ENCODE results near the gene EIF4H. TPM values are rescaled to one million over a fixed set of nuclear protein-coding genes. Genes with fewer than 3 reads are reported as not detected.

The EIF4H gene
- total RNA-seq, 1 donor from 2014 or later: 188 TPM

DNA sequence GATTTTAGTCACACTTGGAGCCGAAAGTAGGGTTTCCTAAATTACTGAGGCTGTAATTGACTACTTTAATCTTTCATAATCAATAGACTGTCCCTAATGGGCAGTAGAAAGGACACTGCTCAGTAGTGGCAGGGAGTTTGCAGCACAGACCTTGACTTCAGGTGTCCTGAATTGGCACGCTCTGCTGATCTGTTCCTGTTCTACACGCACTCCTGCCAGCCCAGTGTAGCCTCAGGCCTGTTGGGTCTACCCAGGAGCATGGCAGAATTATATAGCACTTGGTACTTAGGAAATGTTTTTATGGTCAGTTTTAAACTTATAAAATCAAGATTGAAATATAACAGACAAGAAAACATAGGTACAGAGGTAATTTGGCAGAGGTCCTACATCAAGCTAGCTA is 9.0 kb downstream of the EIF4H start:
- no peak overlapping the region for H3K4me3 ChIP-seq (ENCODE audit: low read length in 3 of 3)
- peaks cover 68 to 90% (median 85%) of the 10 kb centered on the region in 3 donors for H3K4me1 ChIP-seq (ENCODE audit: control insufficient read depth in 3 of 3, insufficient read depth in 3 of 3, low read length in 3 of 3)
- H3K9me3 ChIP-seq (ENCODE audit: control insufficient read depth in 3 of 3, low read length in 3 of 3): no peaks in the 10 kb centered on the region
- peaks cover 2 to 4% (median 3%) of the 10 kb centered on the region in 3 donors for H3K36me3 ChIP-seq (ENCODE audit: control insufficient read depth in 3 of 3, insufficient read depth in 3 of 3, low read length in 3 of 3)
- peak overlapping the region; percentile 29 for H3K27ac ChIP-seq (ENCODE audit: low read depth, low read length)
- H3K27me3 ChIP-seq (ENCODE audit: control insufficient read depth in 3 of 3, insufficient read depth in 3 of 3, low read length in 3 of 3): no peaks in the 10 kb centered on the region
- no peak overlapping the region for H3K9ac ChIP-seq (ENCODE audit: low read depth in 1 of 3, low read length in 3 of 3)

DNA sequence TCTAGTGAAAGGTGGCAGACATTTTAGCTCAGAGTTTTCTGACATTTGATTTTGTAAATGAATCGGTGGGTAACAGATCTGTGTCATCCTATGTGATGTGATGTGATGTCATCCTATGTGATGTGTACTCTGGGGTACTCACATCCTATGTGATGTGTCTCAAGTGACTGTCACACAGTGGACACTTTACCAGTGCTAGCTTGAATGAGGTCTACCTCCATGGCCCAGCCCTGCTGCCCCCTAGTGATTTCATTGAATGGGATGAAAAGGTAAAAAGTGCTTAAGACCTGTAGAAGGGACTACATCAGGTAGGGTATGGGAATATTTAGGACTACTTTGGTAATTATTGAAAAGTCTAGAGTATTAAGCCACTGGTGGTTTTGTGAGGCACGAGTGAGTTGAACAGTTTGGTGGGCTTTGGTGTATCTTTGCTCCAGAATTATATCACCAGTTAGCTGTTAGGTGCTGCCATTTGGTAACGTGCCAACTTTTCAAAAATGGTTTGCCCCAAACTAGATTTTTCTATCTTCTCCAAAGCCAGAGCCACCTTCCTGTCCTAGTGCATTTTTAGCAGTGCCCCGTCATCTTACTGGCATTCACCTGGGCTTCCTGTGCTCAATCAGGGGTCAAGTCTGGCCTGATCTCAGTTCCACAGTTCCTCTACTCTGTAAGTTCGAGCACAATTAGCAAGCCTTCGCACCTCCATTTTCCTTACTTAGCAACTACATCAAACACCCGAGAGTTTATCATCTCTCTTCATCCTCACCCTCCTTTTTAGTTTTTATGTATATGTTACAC is 9.7 kb downstream of the EIF4H start:
- Histone ChIP-seq H3K27me3 (ENCODE audit: control insufficient read depth in 3 of 3, insufficient read depth in 3 of 3, low read length in 3 of 3) (no peaks in the 10 kb centered on the region), H3K9me3 (ENCODE audit: control insufficient read depth in 3 of 3, low read length in 3 of 3) (no peaks in the 10 kb centered on the region), H3K9ac (ENCODE audit: low read depth in 1 of 3, low read length in 3 of 3) (no peak overlapping the region), H3K36me3 (ENCODE audit: control insufficient read depth in 3 of 3, insufficient read depth in 3 of 3, low read length in 3 of 3) (peaks cover 8 to 9% (median 9%) of the 10 kb centered on the region in 3 donors), H3K27ac (ENCODE audit: low read depth, low read length) (peak overlapping the region; percentile 29), H3K4me1 (ENCODE audit: control insufficient read depth in 3 of 3, insufficient read depth in 3 of 3, low read length in 3 of 3) (peaks cover 68 to 87% (median 85%) of the 10 kb centered on the region in 3 donors), H3K4me3 (ENCODE audit: low read length in 3 of 3) (no peak overlapping the region)

DNA sequence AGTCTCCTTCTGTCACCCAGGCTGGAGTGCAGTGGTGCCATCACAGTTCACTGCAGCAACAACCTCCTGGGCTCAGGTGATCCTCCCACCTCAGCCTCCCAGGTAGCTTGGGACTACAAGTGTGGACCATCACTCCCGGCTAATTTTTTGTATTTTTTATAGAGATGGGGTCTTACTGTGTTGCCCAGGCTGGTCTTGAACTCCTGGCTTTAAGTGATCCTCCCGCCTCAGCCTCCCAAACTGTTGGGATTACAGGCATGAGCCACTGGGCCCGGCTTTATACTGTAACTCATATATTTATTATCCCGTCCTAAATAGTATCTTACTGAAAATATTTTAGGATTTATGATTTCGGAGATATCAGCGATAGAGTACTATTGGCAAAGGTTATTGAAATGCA is 10.9 kb downstream of the EIF4H start:
- H3K27ac ChIP-seq (ENCODE audit: low read depth, low read length): no peak overlapping the region
- H3K9me3 ChIP-seq (ENCODE audit: control insufficient read depth in 3 of 3, low read length in 3 of 3): no peaks in the 10 kb centered on the region
- no peak overlapping the region for H3K9ac ChIP-seq (ENCODE audit: low read depth in 1 of 3, low read length in 3 of 3)
- peaks cover 19 to 20% (median 20%) of the 10 kb centered on the region in 3 donors for H3K36me3 ChIP-seq (ENCODE audit: control insufficient read depth in 3 of 3, insufficient read depth in 3 of 3, low read length in 3 of 3)
- H3K4me3 ChIP-seq (ENCODE audit: low read length in 3 of 3): no peak overlapping the region
- H3K27me3 ChIP-seq (ENCODE audit: control insufficient read depth in 3 of 3, insufficient read depth in 3 of 3, low read length in 3 of 3): no peaks in the 10 kb centered on the region
- H3K4me1 ChIP-seq (ENCODE audit: control insufficient read depth in 3 of 3, insufficient read depth in 3 of 3, low read length in 3 of 3): peaks cover 65 to 77% (median 76%) of the 10 kb centered on the region in 3 donors

- no peak overlapping the region for H3K9ac ChIP-seq (ENCODE audit: low read depth in 1 of 3, low read length in 3 of 3)
- no peak overlapping the region for H3K27ac ChIP-seq (ENCODE audit: low read depth, low read length)
- no peaks in the 10 kb centered on the region for H3K27me3 ChIP-seq (ENCODE audit: control insufficient read depth in 3 of 3, insufficient read depth in 3 of 3, low read length in 3 of 3)
- H3K4me3 ChIP-seq (ENCODE audit: low read length in 3 of 3): no peak overlapping the region
- H3K9me3 ChIP-seq (ENCODE audit: control insufficient read depth in 3 of 3, low read length in 3 of 3): no peaks in the 10 kb centered on the region
- H3K4me1 ChIP-seq (ENCODE audit: control insufficient read depth in 3 of 3, insufficient read depth in 3 of 3, low read length in 3 of 3): peaks cover 59 to 71% (median 70%) of the 10 kb centered on the region in 3 donors
- peaks cover 26 to 27% (median 26%) of the 10 kb centered on the region in 3 donors for H3K36me3 ChIP-seq (ENCODE audit: control insufficient read depth in 3 of 3, insufficient read depth in 3 of 3, low read length in 3 of 3)
These were observed 11.5 kb downstream of the EIF4H start for GRCh38 chr7:74185636-74186035.

DNA sequence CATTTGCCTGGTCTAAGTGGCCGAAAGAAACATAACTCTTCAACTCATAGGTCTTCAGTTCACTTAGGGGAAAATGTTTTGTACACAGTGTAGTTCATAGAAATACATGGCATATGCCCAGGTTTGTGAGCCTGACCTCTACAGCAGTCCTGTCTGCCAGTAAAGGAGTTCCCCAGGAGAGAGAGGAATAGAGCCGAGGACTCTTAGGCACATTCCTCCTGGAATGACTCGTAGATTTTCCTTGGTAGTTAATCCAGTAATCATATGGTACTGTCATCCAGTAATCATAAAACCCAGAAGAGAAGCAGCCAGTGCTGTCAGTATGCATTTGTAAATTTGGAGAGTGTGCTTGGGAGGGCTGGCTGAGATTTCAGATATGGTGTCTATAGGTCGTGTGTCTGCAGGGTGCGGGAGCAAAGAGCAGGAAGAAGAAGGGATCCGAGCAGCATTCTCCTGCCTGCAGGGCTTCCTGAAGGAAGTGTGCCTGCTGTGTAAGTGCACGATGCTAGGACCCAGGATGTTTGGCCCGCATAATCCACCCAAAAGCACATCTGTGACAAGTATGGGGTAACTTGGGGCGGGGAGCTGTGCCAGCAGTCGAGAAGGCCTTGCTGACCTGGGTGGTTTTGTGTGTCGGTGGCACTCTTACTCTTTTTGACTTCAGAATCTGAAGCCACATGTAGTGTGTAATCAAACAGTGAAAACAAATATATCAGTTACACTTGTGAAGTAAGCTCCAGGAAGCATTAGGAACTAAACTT is 13.9 kb downstream of the EIF4H start:
- Histone ChIP-seq H3K27me3 (ENCODE audit: control insufficient read depth in 3 of 3, insufficient read depth in 3 of 3, low read length in 3 of 3) (no peaks in the 10 kb centered on the region), H3K9ac (ENCODE audit: low read depth in 1 of 3, low read length in 3 of 3) (peak overlapping the region; percentile 23 to 44 (median 42)), H3K36me3 (ENCODE audit: control insufficient read depth in 3 of 3, insufficient read depth in 3 of 3, low read length in 3 of 3) (peaks cover 37 to 47% (median 46%) of the 10 kb centered on the region in 3 donors), H3K9me3 (ENCODE audit: control insufficient read depth in 3 of 3, low read length in 3 of 3) (no peaks in the 10 kb centered on the region), H3K27ac (ENCODE audit: low read depth, low read length) (peak overlapping the region; percentile 25), H3K4me1 (ENCODE audit: control insufficient read depth in 3 of 3, insufficient read depth in 3 of 3, low read length in 3 of 3) (peaks cover 41 to 52% (median 49%) of the 10 kb centered on the region in 3 donors), H3K4me3 (ENCODE audit: low read length in 3 of 3) (peak overlapping the region in 1 of 3 donors; percentile 17)

- Histone ChIP-seq H3K9ac (ENCODE audit: low read depth in 1 of 3, low read length in 3 of 3) (no peak overlapping the region), H3K4me1 (ENCODE audit: control insufficient read depth in 3 of 3, insufficient read depth in 3 of 3, low read length in 3 of 3) (peaks cover 29 to 32% (median 31%) of the 10 kb centered on the region in 3 donors), H3K27me3 (ENCODE audit: control insufficient read depth in 3 of 3, insufficient read depth in 3 of 3, low read length in 3 of 3) (no peaks in the 10 kb centered on the region), H3K27ac (ENCODE audit: low read depth, low read length) (no peak overlapping the region), H3K36me3 (ENCODE audit: control insufficient read depth in 3 of 3, insufficient read depth in 3 of 3, low read length in 3 of 3) (peaks cover 56 to 67% (median 66%) of the 10 kb centered on the region in 3 donors), H3K4me3 (ENCODE audit: low read length in 3 of 3) (no peak overlapping the region), H3K9me3 (ENCODE audit: control insufficient read depth in 3 of 3, low read length in 3 of 3) (no peaks in the 10 kb centered on the region)
These were observed 16.1 kb downstream of the EIF4H start for GRCh38 chr7:74190259-74190658.

DNA sequence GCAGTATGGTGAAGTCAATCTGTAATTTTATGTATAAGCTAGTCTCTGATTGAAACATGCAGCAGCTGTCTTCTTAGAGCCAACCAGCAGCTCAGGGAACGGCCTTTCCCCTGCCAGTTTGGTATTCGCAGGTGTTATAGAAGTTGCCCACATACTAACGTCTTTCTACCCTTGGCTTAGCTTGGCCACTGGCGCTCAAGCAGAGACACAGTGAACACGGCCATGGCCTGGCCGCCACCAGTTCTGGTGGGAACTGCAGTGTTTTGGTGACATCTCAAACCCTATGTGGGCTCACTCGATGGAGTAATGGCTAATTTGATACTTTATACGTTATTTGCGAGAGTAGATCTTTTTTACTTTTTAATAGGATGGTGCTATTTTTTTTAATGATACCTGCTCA is 17.1 kb downstream of the EIF4H start:
- no peaks in the 10 kb centered on the region for H3K27me3 ChIP-seq (ENCODE audit: control insufficient read depth in 3 of 3, insufficient read depth in 3 of 3, low read length in 3 of 3)
- H3K36me3 ChIP-seq (ENCODE audit: control insufficient read depth in 3 of 3, insufficient read depth in 3 of 3, low read length in 3 of 3): peaks cover 61 to 69% (median 66%) of the 10 kb centered on the region in 3 donors
- H3K4me1 ChIP-seq (ENCODE audit: control insufficient read depth in 3 of 3, insufficient read depth in 3 of 3, low read length in 3 of 3): peaks cover 22 to 27% (median 25%) of the 10 kb centered on the region in 3 donors
- no peak overlapping the region for H3K27ac ChIP-seq (ENCODE audit: low read depth, low read length)
- no peak overlapping the region for H3K9ac ChIP-seq (ENCODE audit: low read depth in 1 of 3, low read length in 3 of 3)
- H3K9me3 ChIP-seq (ENCODE audit: control insufficient read depth in 3 of 3, low read length in 3 of 3): no peaks in the 10 kb centered on the region
- H3K4me3 ChIP-seq (ENCODE audit: low read length in 3 of 3): no peak overlapping the region

- Histone ChIP-seq H3K9me3 (ENCODE audit: control insufficient read depth in 3 of 3, low read length in 3 of 3) (no peaks in the 10 kb centered on the region), H3K4me1 (ENCODE audit: control insufficient read depth in 3 of 3, insufficient read depth in 3 of 3, low read length in 3 of 3) (peaks cover 5 to 10% (median 10%) of the 10 kb centered on the region in 3 donors), H3K9ac (ENCODE audit: low read depth in 1 of 3, low read length in 3 of 3) (no peak overlapping the region), H3K36me3 (ENCODE audit: control insufficient read depth in 3 of 3, insufficient read depth in 3 of 3, low read length in 3 of 3) (peaks cover 68 to 76% (median 76%) of the 10 kb centered on the region in 3 donors), H3K4me3 (ENCODE audit: low read length in 3 of 3) (no peak overlapping the region), H3K27ac (ENCODE audit: low read depth, low read length) (no peak overlapping the region), H3K27me3 (ENCODE audit: control insufficient read depth in 3 of 3, insufficient read depth in 3 of 3, low read length in 3 of 3) (no peaks in the 10 kb centered on the region)
These were observed 18.9 kb downstream of the EIF4H start for GRCh38 chr7:74193054-74193453.

- Histone ChIP-seq H3K9me3 (ENCODE audit: control insufficient read depth in 3 of 3, low read length in 3 of 3) (no peaks in the 10 kb centered on the region), H3K4me1 (ENCODE audit: control insufficient read depth in 3 of 3, insufficient read depth in 3 of 3, low read length in 3 of 3) (peaks cover 0 to 2% (median 1%) of the 10 kb centered on the region in 3 donors), H3K27ac (ENCODE audit: low read depth, low read length) (no peak overlapping the region), H3K9ac (ENCODE audit: low read depth in 1 of 3, low read length in 3 of 3) (no peak overlapping the region), H3K36me3 (ENCODE audit: control insufficient read depth in 3 of 3, insufficient read depth in 3 of 3, low read length in 3 of 3) (peaks cover 59 to 69% (median 67%) of the 10 kb centered on the region in 3 donors), H3K4me3 (ENCODE audit: low read length in 3 of 3) (no peak overlapping the region), H3K27me3 (ENCODE audit: control insufficient read depth in 3 of 3, insufficient read depth in 3 of 3, low read length in 3 of 3) (no peaks in the 10 kb centered on the region)
These were observed 19.8 kb downstream of the EIF4H start for GRCh38 chr7:74193913-74194312.

GRCh38 chr7:74194686-74195085 is 20.5 kb downstream of the EIF4H start:
- Histone ChIP-seq H3K4me1 (ENCODE audit: control insufficient read depth in 3 of 3, insufficient read depth in 3 of 3, low read length in 3 of 3) (no peaks in the 10 kb centered on the region), H3K36me3 (ENCODE audit: control insufficient read depth in 3 of 3, insufficient read depth in 3 of 3, low read length in 3 of 3) (peaks cover 52 to 61% (median 60%) of the 10 kb centered on the region in 3 donors), H3K4me3 (ENCODE audit: low read length in 3 of 3) (no peak overlapping the region), H3K9me3 (ENCODE audit: control insufficient read depth in 3 of 3, low read length in 3 of 3) (no peaks in the 10 kb centered on the region), H3K27me3 (ENCODE audit: control insufficient read depth in 3 of 3, insufficient read depth in 3 of 3, low read length in 3 of 3) (no peaks in the 10 kb centered on the region), H3K9ac (ENCODE audit: low read depth in 1 of 3, low read length in 3 of 3) (no peak overlapping the region), H3K27ac (ENCODE audit: low read depth, low read length) (no peak overlapping the region)

All from skeletal muscle tissue (tissue), 4 donors.